ENCODE data around the gene G6PC3. TPM values are rescaled to one million over a fixed set of nuclear protein-coding genes. Genes with fewer than 3 reads are reported as not detected.

The G6PC3 gene
- total and polyA plus RNA-seq, 10 of the 15 experiments (the other 5 are each of a cell fraction or from before 2014, with no cell fraction given): 13.0 to 93.7 (median 43.0) TPM

DNA sequence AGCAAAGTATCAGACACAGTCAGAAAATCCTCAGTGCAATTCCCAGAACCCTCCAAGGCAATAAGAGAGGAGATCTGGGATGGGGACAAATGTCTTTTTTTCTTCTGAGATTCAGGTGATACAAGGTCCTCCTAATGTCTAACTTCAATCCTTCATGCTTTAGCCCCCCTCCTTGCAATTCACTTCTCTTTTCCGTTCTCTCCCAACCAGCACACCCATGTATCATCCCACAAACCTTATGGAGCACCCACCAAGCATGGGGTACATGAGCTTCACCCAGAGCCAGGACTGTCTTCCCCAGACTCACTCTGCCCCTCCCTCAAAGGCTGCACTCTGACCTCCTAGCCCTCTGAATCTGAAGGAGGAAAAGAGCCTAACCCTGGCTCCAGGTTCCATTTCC, 42.8 kb downstream of the G6PC3 start:
- Histone ChIP-seq H3K27me3 (replicated peaks in 1 of 2; ENCODE audit: control insufficient read depth in 2 of 2, insufficient read depth in 2 of 2, low read length in 1 of 2) (no peaks in the 10 kb centered on the region), H3K4me3 (no peak overlapping the region), H4K20me1 (ENCODE audit: control insufficient read depth, insufficient read depth) (no peaks in the 10 kb centered on the region), H3K9me3 (replicated peaks; ENCODE audit: control insufficient read depth, insufficient read depth, low read length) (no peaks in the 10 kb centered on the region), H3K27ac (ENCODE audit: control insufficient read depth, insufficient read depth) (no peak overlapping the region), H3K4me1 (ENCODE audit: control insufficient read depth, insufficient read depth, low read length) (peaks cover 18% of the 10 kb centered on the region), H3K4me2 (ENCODE audit: control insufficient read depth, insufficient read depth) (no peak overlapping the region), H2AFZ (ENCODE audit: control insufficient read depth, low read depth, low read length) (no peak overlapping the region), H3K79me2 (ENCODE audit: control insufficient read depth, insufficient read depth, low read length) (peaks cover 35% of the 10 kb centered on the region), H3K36me3 (ENCODE audit: control insufficient read depth in 2 of 2, insufficient read depth in 2 of 2, low read length in 1 of 2) (peaks cover 0 to 1% of the 10 kb centered on the region in 2 experiments; a peak in 2 of 4 replicates), H3K9ac (ENCODE audit: control insufficient read depth, insufficient read depth, low read length) (no peak overlapping the region)
- ChIA-PET SMC1A (ENCODE audit: uncharacterized antibody, unreplicated experiment) (interaction anchor here (1.0 to 2.9 kb wide), 3 partner anchors 10 to 14 kb away, joined by 4 to 7 read pairs (median 5); partner anchors contain the start of gene HDAC5), CTCF (interaction anchor here (0.6 to 5.1 kb wide), 3 partner anchors 9 to 170 kb away, joined by 3 to 40 read pairs (median 32); partner anchors contain the start of gene HDAC5), RAD21 (ENCODE audit: unreplicated experiment) (no interaction called here), POLR2A (interaction anchor here (0.6 to 4.0 kb wide), 4 partner anchors 9 to 43 kb away, joined by 3 to 34 read pairs (median 14); partner anchors contain the start of genes G6PC3 and HDAC5)
- ATAC-seq (no peak), DNase-seq (ENCODE audit: low read depth, low spot score) (no peak), FAIRE-seq (no peak)
- no peak for TF ChIP-seq MTA3 (IDR thresholded peaks at IDR 0.05; ENCODE audit: borderline replicate concordance, low read length)
- no peak for TF ChIP-seq YY1 (IDR thresholded peaks at IDR 0.05; ENCODE audit: low read depth, low read length)
- no peak for TF ChIP-seq BRCA1 (IDR thresholded peaks at IDR 0.05; ENCODE audit: low read depth, low read length)
- intact Hi-C loops (cut with micrococcal nuclease; ENCODE audit: unreplicated experiment): loop anchor here (5.0 kb wide), 1 partner anchor 41 kb away; the partner anchor contains the start of gene G6PC3
- BruUV-seq (replicated peaks): no TSS peak
- in situ Hi-C loops (cut with MboI): loop anchor here (25.0 kb wide), 1 partner anchor 901 kb away; the partner anchor contains the start of gene TMEM106A
- 100% methylated on average over 1 of the region's 1 CpG for WGBS (ENCODE audit: insufficient coverage, insufficient replicate concordance, low lambda C conversion rate, missing lambda C conversion rate)

DNA sequence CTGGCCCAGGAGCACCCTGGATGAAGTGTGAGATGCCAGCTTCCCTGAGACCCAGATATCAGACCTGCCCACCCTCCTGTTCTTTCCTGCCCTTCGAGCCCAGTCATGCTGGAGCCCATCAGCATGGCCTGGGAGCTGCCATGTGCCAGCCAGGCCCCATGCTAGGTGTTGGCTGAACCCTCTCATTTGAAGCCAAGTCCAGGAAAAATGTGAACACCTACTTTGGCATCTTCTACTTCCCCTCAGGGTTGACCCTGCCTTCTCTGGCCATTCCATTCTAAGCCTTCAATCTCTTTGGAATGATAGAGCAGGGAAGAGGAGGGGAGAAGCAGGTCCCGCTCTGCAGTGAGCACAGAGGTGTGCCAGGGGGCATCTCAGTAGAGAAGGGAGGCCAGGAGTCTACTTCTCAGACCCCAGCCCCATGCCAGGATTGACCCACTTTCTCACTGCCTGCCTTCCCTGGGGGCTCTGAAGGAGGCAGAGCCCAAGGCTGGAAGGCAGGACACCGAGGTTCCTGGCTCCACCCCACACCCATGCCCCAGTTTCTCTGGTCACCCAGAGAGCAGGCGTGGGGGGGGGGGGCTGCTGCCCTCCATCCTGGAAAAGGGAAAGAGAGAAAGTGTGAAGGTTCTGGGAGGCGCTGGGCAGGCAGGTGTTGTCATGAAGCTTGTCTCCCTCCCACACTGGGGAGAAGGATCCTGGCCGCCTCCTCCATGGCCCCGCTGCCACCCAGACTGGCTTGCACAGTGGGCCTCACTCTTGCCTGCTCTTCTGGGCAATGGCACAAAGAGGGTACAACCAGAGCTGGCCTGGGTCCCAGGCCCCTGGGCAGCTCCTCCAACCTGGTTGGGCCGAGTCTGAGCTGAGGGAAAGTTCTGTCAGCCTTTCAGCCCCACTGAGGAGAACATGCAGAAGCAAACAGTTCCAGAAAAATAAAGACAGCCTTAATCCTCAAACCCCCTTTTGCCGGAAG, 43.6 kb downstream of the G6PC3 start:
- no peaks in the 10 kb centered on the region for H3K27me3 ChIP-seq (replicated peaks in 1 of 2; ENCODE audit: control insufficient read depth in 2 of 2, insufficient read depth in 2 of 2, low read length in 1 of 2)
- CTCF ChIA-PET: interaction anchor here (1.4 to 5.1 kb wide), 8 partner anchors 8 to 204 kb away, joined by 3 to 40 read pairs (median 12); partner anchors contain the start of genes HDAC5 and HROB
- no peak for DNase-seq (ENCODE audit: low read depth, low spot score)
- peaks cover 0 to 1% of the 10 kb centered on the region in 2 experiments; a peak in 1 of 4 replicates for H3K36me3 ChIP-seq (ENCODE audit: control insufficient read depth in 2 of 2, insufficient read depth in 2 of 2, low read length in 1 of 2)
- no peak for FAIRE-seq
- H3K9ac ChIP-seq (ENCODE audit: control insufficient read depth, insufficient read depth, low read length): no peak overlapping the region
- H3K27ac ChIP-seq (ENCODE audit: control insufficient read depth, insufficient read depth): no peak overlapping the region
- SMC1A ChIA-PET (ENCODE audit: uncharacterized antibody, unreplicated experiment): interaction anchor here (2.0 to 2.9 kb wide), 3 partner anchors 10 to 73 kb away, joined by 5 to 12 read pairs (median 7); partner anchors contain the start of gene HDAC5
- peaks cover 30% of the 10 kb centered on the region for H3K79me2 ChIP-seq (ENCODE audit: control insufficient read depth, insufficient read depth, low read length)
- no peak overlapping the region for H2AFZ ChIP-seq (ENCODE audit: control insufficient read depth, low read depth, low read length)
- no peak overlapping the region for H3K4me2 ChIP-seq (ENCODE audit: control insufficient read depth, insufficient read depth)
- in situ Hi-C loops (cut with MboI) (loop anchor here (25.0 kb wide), 1 partner anchor 902 kb away; the partner anchor contains the start of gene TMEM106A), intact Hi-C loops (cut with micrococcal nuclease; ENCODE audit: unreplicated experiment) (loop anchor here (5.0 kb wide), 1 partner anchor 42 kb away; the partner anchor contains the start of gene G6PC3)
- no peak overlapping the region for H3K4me3 ChIP-seq
- RAD21 ChIA-PET (ENCODE audit: unreplicated experiment): interaction anchor here (1.3 to 2.7 kb wide), 3 partner anchors 9 to 170 kb away, joined by 4 to 11 read pairs (median 6); partner anchors contain the start of gene HDAC5
- peaks cover 18% of the 10 kb centered on the region for H3K4me1 ChIP-seq (ENCODE audit: control insufficient read depth, insufficient read depth, low read length)
- H3K9me3 ChIP-seq (replicated peaks; ENCODE audit: control insufficient read depth, insufficient read depth, low read length): no peaks in the 10 kb centered on the region
- BruUV-seq (replicated peaks): no TSS peak
- no peaks in the 10 kb centered on the region for H4K20me1 ChIP-seq (ENCODE audit: control insufficient read depth, insufficient read depth)
- 80% methylated on average over 9 of the region's 9 CpGs for WGBS (ENCODE audit: insufficient coverage, insufficient replicate concordance, low lambda C conversion rate, missing lambda C conversion rate)
- no peak for TF ChIP-seq ZNF622 (IDR thresholded peaks at IDR 0.05)
- TF ChIP-seq ESRRA (IDR thresholded peaks at IDR 0.05; ENCODE audit: low read length): no peak
- TF ChIP-seq CBFB (IDR thresholded peaks at IDR 0.05; ENCODE audit: low read depth): no peak
- TF ChIP-seq EED (IDR thresholded peaks at IDR 0.05; ENCODE audit: low read depth): no peak
- no peak for TF ChIP-seq KAT2A (conservative IDR thresholded peaks at IDR 0.05; ENCODE audit: control insufficient read depth, low read depth, low read length)
- TF ChIP-seq IKZF2 (IDR thresholded peaks at IDR 0.05): no peak
- TF ChIP-seq ETV6 (conservative IDR thresholded peaks at IDR 0.05 in 1 of 2, IDR thresholded peaks at IDR 0.05 in 1 of 2; ENCODE audit: borderline replicate concordance in 1 of 2, low read depth in 1 of 2): no peak
- no peak for TF ChIP-seq IRF3 (IDR thresholded peaks at IDR 0.05)
- ATAC-seq: no peak
- POLR2A ChIA-PET: interaction anchor here (0.5 to 0.7 kb wide), 2 partner anchors 168 to 213 kb away, joined by 3 read pairs; no protein-coding TSS in a partner anchor
